Coronary artery (tissue), 2 donors: Measurements from ENCODE around the gene ZBTB26.
"Not testable (repeated sequence)": the region's sequence is repeated elsewhere in the genome, so short reads cannot be mapped to it uniquely, and the experiment has no call there.

Source experiments
- DNase-seq: peaks from one replicate; pipeline ENCODE4 v3.0.0-alpha.2; 2017; ENCODE audit warnings: low spot score
- H3K27ac ChIP-seq, 2 donors: fragments of 200-600 bp; sonication (generic); one replicate each; pipeline ENCODE4 v1.5.1; 2016 to 2019
- H3K4me3 ChIP-seq: fragments of 200-600 bp; sonication (generic); 2 replicates; pipeline ENCODE4 v1.5.1; 2016; ENCODE audit warnings: mild to moderate bottlenecking, moderate library complexity
- CTCF ChIP-seq: fragments of 200-600 bp; sonication (generic); IDR thresholded peaks from one replicate; pipeline ENCODE4 v1.5.1; 2019; ENCODE audit warnings: antibody characterized with exemption

ZBTB26 gene

GRCh38 chr9:122875523-122875922 lies 55.8 kb downstream of the ZBTB26 start:
- no peak for TF ChIP-seq CTCF
- no peak overlapping the region for H3K4me3 ChIP-seq
- H3K27ac ChIP-seq = no peak overlapping the region
- no peak for DNase-seq

GRCh38 chr9:122867276-122867675 lies 64.0 kb downstream of the ZBTB26 start:
- not testable (repeated sequence) for H3K4me3 ChIP-seq, H3K27ac ChIP-seq, DNase-seq

GRCh38 chr9:122866079-122866478 lies 65.2 kb downstream of the ZBTB26 start:
- DNase-seq = no peak
- no peak for TF ChIP-seq CTCF
- Histone ChIP-seq H3K27ac (no peak overlapping the region), H3K4me3 (no peak overlapping the region)
